GM13977 (cell line): ENCODE measurements around the gene DMAC2.

ENCODE experiments used
- DNase-seq: peaks from one replicate; pipeline ENCODE4 v3.0.0; 2012; ENCODE audit warnings: low spot score
- in situ Hi-C: fragments of 300-500 bp; cut with MboI; formaldehyde crosslinking; loops from one replicate; pipeline ENCODE4 v1.12.0; 2022; ENCODE audit warnings: low sequenced_read_pairs, low pct_unique_long_range_greater_than_20kb, mixed read lengths, inconsistent platforms; ENCODE audit not compliant: unreplicated experiment
- TF ChIP-seq, protein P1 (sequence below): IDR thresholded peaks from 2 replicates; pipeline ENCODE4 v1.5.1; 2012; ENCODE audit warnings: mild to moderate bottlenecking, control low read depth; ENCODE audit not compliant: insufficient read depth; ENCODE audit errors: extremely low read depth, missing control alignments

Gene DMAC2

GRCh38 chr19:41401483-41401882 is 38.2 kb downstream of the DMAC2 start:
- DNase-seq: no peak
- TF ChIP-seq, protein P1, sequence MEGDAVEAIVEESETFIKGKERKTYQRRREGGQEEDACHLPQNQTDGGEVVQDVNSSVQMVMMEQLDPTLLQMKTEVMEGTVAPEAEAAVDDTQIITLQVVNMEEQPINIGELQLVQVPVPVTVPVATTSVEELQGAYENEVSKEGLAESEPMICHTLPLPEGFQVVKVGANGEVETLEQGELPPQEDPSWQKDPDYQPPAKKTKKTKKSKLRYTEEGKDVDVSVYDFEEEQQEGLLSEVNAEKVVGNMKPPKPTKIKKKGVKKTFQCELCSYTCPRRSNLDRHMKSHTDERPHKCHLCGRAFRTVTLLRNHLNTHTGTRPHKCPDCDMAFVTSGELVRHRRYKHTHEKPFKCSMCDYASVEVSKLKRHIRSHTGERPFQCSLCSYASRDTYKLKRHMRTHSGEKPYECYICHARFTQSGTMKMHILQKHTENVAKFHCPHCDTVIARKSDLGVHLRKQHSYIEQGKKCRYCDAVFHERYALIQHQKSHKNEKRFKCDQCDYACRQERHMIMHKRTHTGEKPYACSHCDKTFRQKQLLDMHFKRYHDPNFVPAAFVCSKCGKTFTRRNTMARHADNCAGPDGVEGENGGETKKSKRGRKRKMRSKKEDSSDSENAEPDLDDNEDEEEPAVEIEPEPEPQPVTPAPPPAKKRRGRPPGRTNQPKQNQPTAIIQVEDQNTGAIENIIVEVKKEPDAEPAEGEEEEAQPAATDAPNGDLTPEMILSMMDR: no peak
- in situ Hi-C loops: no loop called here

DNA sequence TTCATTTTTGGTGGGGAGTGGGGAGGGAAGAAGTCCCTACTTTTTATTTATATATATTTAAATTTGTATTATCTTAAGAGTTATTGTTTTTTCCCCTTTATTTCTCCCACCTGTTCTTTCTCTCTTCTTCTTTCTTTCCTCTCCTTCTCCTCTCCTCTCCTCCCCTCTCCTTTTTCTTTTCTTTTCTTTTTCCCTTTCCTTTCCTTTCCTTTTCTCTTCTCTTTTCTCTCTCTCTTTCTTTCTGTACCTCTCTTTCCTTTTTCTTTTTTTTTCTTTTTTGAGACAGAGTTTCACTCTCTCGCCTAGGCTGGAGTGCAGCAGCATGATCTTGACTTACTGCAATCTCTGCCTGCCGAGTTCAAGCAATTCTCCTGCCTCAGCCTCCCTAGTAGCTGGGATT is 40.2 kb downstream of the DMAC2 start:
- no peak for DNase-seq
- in situ Hi-C loops: no loop called here
- TF ChIP-seq, protein P1: no peak

- no peak for DNase-seq
- in situ Hi-C loops: no loop called here
- TF ChIP-seq, protein P1: no peak
Measured at GRCh38 chr19:41399091-41399490, 40.6 kb downstream of the DMAC2 start.

GRCh38 chr19:41398598-41398997 is 41.1 kb downstream of the DMAC2 start:
- TF ChIP-seq, protein P1: no peak
- in situ Hi-C loops: no loop called here

DNA sequence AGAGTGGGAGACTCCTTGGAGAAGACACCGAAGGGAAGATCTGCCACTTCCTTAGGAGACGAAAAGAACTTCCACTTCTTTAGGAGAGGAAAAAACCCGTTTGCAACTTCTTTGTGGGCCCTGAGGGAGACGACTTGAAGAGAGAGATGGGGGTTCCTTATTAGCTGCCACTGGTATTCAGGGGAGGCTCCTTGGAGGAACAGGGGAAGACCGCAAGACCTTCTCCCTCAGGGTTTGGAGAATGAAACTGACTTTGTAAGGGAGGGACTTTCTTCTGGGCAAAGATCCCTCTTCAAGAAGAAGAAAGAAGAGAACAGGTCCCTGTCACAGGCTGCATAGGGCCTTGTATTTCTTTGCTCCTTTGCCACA is 41.7 kb downstream of the DMAC2 start:
- DNase-seq: no peak
- in situ Hi-C loops: no loop called here
- TF ChIP-seq, protein P1: no peak

More at GRCh38 chr19:41398598-41398997, 41.1 kb downstream of the DMAC2 start:
- no peak for DNase-seq

DNA sequence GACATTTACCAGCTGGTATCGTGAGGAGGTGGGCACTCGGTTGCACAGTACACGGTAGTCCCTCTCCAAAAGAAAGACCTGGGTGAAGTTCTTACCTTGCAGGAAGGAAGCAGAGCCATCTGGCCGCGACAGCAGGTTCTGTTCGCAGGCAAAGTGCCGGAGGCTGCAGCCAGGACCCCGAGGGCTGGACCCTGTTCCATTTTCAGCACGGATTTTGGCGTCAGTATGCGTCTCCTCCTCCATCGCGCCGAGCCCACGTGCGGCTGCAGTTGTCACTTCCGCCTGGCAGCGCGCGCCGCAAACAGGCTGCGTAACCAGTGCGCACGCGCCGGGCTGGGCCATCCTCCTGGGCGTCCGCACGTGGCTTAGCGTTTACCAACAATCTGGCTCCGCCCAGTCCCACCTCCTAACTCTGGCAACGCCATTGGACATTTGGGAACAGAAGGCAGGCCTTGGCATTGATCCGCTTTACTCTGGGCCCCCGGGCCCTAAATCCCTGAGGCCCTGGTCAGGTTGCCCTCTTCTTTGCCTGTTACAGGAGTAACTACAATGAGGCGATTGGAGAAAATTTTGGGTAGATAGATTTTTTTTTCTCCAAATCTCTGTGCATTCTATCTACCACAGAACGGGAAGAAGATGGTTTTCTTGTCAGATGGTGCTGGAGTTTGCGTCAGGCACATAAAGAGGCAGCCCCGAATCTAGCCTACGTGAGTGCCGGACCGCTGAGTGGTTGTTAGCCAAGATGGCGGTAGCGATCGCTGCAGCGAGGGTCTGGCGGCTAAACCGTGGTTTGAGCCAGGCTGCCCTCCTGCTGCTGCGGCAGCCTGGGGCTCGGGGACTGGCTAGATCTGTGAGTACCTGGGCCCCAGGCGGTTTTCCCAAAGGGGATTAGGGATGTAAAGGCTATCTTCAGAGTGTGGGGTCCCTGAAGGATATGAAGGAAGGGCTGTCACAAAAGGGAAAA is 42.3 kb downstream of the DMAC2 start, which contains the start of the genes BCKDHA and EXOSC5:
Gene BCKDHA (plus strand): TSS at position 733 of the 964 bp plus-strand sequence. CDS start 10 bp downstream, at position 743.
Gene EXOSC5 (minus strand): TSS at position 274 of the 964 bp plus-strand sequence. CDS start 31 bp downstream, at position 243.
- TF ChIP-seq, protein P1: no peak
- peak; percentile 97 for DNase-seq
- in situ Hi-C loops: no loop called here
